NCI-H1105 treated with DMSO at 0.1 percent for 48 hours (cell line): ENCODE data around the gene TRAM2.

Experiments used
- DNase-seq: peaks from one replicate; lab custom pipeline; 2025; lab: John Stamatoyannopoulos, UW

The TRAM2 gene, protein sequence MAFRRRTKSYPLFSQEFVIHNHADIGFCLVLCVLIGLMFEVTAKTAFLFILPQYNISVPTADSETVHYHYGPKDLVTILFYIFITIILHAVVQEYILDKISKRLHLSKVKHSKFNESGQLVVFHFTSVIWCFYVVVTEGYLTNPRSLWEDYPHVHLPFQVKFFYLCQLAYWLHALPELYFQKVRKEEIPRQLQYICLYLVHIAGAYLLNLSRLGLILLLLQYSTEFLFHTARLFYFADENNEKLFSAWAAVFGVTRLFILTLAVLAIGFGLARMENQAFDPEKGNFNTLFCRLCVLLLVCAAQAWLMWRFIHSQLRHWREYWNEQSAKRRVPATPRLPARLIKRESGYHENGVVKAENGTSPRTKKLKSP

DNA sequence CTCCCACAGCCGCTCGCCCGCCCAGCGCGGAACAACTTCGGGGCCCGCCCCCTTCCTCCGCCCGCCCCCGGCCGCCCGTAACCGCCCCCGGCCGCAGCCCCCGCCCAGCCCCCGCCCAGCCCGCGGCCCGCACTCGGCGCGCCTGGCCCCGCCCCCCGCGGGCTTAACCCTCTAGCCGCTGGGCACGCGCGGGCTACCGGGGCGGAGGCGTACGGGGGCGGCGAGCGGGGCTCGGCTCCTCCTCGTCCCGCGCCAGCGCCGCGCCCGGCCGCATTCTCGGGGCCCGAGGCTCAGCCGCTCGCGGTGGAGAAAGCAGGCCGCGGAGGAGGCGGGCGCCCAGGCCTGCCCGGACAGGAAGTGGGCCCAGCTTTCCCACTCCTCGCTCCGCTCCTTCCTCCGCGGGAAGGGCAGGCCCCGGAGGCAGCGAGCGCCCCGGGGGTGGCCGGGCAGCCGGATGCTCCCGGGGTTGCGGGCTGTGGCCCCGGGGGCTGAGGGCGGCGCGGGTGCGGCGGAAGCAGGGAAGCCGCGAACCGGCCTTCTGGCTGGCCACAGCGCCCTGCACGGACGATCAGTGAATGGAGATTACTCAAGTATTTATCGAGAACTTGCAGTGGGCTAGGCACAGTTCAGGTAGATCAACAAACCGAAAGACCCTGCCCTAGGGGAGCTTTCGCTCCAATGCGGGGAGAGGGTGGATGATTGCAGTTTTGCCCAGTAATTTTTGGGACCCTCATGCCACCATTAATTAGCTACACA is at the start of gene TRAM2:
Gene TRAM2 (minus strand): TSS at position 39 of the 756 bp plus-strand sequence. CDS start 145 bp downstream, outside the sequence.
- peak; percentile 62 for DNase-seq

DNA sequence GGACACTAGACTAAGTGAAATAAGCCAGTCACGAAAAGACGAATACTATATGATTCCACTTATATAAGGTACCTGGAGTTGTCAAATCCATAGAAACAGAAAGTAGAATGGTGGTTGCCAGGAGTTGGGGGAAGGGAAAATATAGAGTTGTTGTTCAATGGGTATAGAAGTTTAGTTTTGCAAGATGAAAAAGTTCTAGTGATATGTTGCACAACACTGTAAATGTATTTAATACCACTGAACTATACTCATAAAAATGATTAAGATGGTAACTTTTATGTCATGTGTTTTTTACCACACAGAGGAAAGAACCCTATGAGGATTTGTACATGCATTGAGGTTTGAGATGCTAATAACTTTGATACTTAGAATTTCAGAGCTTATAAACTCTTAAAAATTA is 46.0 kb upstream of the TRAM2 start:
- DNase-seq, result no peak

DNA sequence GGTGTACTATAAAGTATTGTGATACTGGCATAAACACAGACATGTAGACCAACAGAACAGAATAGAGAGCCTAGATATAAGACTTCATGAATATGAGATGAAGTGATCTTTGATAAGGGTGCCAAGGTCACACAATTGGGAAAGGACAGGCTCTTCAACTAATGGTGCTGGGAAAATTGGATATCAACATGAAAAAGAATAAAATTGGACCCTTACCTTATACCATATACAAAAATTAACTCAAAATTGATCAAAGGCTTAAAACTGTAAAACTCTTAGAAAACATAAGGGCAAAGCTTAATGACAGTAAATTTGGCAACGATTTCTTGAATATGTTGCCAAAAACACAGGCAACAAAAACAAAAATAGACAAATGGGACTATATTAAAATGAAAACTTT is 44.8 kb upstream of the TRAM2 start:
- DNase-seq, result no peak

DNA sequence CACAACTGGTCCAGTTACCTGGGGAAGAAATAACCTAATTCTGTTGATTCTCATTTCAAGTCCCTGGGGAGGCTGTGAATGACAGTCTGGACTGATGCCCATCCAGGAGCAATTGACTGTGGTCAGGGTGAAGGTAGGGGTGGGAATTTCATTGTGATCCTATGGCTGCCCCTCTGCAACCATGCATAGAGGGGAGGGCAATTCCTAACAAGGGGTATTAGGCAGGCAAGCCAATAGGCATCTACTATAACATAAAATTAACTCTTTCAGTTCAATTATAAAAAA is 44.0 kb upstream of the TRAM2 start:
- DNase-seq, result no peak

DNA sequence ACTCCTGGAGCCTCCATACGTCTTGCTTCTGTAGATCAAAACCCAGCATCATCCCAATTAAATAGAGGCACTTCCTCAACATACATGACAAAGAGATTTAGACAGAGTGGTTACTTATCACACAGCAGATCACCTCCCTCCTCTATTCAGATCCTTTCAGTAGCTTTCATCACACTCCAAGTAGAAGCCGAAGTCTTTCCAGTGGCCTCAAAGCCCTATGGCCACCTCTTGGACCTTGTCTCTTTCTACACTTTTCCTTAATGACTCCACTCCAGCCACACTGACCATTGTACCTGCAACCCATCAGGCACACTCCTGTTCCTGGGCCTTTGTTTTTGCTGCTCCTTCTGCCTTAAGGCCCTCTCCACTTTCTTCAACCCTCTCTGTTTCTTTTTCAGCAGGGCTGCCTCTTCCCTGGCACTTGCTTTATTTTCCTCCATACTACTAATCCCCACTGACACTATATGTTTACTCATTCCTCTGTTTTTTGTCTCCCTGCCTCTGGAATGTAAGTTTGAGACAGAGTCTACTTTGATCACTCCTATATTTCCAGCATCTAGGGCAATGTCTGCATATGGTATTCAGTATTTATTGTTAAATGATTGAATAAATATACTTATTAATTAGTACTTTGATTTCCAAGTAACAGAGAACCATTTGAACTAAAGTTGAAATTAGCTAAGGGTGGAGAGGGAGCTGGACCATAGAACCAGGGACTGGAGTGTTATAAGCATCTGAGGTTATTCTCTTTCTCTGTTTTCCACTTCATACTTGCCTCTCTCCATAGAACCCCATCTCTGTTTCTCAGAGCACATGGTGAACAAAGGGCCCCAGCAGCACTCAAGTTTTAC is 43.4 kb upstream of the TRAM2 start:
- no peak for DNase-seq

DNA sequence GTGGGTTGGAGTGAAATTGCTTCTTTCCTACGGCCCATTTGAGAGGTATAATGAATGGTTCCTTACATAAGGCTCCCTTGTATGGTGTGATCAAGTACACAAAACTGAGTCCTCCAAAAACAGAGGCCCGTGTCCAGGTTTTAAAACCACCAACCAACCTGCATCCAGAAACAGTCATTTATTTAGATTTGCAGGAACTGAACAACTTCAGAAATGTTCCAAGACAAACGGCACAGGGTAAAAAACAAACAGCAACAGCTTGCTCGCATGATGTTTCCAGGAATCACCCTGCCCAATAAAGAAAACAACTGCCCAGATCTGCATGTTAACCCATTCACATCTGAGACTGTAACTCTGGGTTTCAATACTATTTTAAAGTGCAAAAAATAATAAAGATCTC is 40.2 kb upstream of the TRAM2 start:
- no peak for DNase-seq

DNA sequence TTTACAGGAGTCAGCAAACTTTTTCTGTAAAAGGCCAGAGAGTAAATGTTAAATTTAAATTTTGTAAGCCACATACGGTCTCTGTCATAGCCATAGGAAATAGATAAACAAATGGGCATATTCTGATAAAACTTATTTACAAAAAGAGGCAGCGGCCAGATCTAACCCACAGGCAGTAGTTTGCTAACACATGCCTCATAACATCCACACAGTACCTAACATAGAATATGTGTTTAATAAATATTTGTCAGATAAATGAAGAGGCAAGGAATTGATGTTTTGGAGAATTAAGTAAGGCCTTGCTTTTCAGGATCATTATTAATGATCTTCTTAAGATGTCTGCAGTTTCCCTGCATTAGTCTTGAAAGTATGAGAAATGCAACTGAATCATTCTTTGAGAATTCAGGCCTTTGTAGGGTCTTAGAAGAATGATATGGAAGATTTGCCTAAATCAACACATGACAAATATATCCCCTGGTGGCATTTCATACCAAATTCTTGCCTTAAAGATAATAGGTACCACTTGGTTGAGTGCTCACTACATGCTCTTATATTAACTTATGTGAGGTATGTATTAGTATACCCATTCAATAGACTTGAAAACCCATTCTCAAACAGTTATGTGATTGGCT is 39.3 kb upstream of the TRAM2 start:
- DNase-seq, result no peak

DNA sequence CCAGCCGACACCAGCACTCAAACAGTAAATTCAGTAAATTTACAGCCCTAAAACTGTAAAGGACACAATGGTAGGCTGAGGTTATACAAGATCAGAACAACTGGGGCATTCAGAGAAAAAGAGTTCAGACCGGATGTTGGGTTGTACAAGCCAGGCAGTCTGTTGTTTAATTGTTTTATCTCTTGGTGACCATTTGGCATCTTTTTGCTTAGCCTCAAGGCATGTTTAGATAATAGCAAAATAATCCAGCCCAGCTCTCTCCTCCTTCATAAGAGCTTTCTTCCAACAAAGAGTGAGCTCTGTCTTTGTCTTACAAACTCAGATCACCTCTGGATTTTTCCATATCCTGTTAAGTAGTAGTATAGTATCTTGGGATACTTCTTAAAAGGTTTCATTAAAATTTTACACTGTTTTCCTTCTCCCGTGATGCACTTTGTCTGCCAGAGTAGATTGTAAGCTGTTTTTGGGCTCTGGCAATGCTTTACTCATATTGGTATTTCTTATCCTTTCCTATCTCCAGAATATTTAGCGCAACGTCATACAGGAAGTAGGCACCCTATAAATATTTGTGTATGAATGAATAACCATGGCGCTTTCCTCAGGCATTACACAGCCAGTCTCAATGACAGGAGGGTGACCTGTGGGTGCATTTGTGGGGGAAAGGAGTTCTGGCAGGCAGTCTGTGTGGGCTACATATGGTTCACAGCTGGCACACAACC is 35.6 kb upstream of the TRAM2 start:
- no peak for DNase-seq

DNA sequence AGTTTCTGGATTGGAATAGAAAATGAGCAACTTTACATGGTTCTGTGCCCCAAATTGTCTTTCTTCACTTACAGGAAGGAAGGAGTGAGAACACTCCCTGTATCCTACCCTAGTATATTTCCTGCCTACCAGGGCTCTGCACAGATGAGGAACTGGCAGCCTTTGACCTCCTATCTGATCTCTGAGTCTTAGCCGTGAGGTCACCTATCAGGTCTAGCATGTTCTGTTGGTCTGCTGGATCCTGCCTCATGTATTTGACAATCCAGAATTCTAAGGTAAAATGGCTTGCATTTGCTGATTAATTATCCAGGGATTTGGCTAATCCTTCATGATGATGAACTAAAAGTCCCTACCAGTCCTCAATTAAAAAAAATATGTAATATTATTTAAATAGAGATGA is 35.0 kb upstream of the TRAM2 start:
- no peak for DNase-seq

DNA sequence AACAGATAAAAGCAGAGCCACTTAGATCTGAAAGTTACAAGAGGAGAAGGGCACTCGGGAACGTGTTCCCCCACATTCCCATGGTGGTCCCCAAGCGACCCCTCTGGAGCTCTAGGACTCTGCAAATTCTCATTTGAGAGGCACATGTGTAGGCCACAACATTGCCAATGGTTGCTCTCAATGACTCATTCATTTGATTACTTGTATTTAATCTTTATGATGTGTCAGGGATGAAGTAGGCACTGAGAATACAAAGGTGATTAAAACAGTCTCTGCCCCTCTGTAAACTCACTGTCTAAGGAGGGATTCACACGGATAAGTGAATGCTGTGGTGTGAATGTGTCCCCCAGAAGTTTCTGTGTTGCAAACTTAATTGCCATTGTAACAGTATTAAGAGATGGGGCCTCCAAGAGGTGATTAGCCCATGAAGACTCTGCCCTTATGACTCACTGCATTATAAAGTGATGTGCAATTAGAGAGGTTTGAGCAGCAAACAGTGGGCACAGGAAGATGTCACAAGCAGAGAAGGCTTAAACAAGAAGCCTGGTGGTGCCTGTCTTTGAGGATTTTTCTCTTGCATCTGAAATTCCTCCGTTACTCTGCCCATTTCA is 34.0 kb upstream of the TRAM2 start:
- no peak for DNase-seq

DNA sequence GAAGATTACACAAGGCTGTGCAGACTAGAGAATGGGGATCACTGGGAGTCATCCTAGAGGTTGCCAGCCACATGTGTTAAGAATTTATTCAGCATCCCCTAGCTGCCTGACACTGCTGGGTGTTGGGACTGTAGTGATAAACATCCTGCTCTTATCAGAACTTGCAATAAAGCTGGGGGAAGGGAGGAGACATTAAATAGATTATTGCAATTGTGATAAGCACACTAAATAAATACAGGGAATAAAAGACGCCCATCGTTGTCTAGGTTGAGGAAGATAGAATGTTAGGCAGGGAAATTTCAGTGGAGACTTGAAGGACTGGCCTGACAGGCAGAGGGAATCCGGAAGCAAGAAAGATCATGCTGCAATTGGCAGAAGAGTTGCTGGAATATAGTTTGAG is 33.2 kb upstream of the TRAM2 start:
- no peak for DNase-seq

DNA sequence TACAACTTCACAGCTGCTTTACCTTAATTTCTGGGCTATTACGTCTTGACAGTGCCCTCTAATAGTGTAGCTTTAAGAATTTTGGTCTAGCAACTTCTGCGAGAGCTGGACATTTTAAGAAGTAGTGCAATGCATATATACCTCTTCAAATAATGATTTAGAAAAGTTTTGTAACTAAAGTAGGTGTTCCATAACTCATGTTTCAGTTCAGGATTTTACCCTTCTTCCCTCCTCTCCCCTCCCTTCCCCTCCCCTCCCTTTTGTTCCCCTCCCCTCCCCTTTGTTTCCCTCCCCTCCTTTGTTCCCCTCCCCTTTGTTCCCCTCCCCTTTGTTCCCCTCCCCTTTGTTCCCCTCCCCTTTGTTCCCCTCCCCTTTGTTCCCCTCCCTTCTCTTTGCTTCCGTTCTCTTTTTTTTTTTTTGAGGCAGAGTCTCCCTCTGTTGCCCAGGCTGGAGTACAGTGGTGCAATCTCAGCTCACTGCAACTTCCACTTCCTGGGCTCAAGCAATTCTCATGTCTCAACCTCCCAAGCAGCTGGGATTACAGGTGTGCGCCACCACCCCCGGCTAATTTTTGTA is 28.8 kb upstream of the TRAM2 start:
- no peak for DNase-seq

DNA sequence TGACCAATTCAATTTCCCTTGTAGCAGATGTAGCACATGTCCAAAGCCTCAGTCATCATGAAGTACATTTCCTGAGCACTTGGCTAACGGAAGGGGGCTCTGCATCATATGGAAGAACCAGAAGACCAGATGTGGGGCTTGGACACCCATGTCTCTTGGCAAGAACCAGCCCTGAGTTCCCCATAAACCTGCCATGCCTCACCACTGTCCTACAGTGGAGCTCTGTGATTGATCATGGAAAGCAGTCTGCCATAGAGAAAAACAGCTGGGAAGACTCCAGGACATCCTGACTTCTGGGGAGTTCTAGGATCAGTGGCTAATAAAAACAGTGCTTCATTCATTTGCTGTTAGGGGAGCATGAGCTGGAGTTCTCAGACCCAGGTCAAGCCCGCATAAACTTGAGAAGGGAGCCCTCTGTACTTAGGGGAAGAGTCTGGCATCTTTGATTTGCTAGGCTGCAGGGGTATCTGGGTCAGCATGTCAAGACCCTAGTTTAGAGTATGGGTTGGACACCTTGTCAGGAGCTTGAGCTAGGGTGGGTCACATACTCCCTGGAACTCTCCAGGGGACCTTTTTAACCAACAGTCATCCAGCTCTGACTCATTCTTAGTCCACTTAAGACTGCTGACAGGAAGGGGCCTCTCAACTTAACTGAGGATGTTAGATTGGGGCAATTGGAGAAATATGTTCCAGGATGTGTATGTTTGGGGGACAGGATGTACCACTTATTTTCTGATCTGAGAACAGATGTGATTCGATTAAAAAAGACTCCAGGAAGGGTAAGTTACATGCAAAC is 26.3 kb upstream of the TRAM2 start:
- DNase-seq, result no peak

DNA sequence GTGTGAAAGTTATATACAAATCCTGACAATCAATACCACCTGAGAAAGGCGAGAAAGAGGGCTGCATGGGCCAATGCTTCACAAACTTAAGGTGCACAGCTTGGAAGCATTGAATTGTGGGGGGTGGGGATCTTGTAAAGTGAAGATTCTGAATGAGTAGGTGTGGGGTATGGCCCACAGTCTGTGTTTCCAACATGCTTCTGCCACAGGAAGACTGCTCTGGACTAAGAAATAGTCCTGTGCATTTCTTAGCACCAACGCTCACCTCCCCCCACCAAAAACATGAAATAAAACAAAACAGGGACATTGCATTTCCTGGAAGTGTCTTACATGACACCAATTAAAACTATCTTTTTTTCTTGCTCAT is 21.9 kb upstream of the TRAM2 start:
- no peak for DNase-seq

DNA sequence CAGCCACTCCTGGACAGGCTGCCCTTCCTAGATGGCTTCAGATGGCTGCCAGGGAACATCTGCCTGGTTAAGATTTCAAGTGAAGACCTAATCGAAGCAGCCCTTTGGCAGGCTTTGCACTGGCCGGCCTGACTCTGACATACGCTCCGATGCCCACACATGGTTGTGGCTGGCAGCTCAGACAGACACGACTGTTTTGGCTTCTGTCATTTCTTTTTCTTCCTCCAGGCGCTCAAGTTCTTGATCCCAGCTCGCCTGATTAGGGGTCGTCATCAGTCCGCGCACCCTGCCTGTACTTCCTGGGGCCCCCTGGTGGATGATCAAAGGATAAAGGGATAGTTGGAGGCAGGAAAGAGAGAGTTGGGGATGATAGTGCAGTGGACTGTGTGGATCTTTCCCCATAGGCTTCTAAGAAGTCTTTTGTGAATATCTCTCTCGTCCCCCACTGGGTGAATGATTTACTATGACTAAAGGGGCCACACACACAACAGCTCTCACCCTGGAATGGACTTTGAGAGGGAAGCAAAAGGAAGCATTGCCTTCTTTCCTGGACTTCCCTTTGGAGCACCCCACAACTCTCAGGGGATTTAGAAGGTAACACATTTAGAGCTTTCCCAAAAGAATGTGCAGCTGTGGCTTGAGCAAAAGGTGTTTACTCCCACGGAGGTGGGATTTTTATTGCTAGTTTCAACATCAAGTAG is 21.4 kb upstream of the TRAM2 start:
- DNase-seq, result peak; percentile 14

DNA sequence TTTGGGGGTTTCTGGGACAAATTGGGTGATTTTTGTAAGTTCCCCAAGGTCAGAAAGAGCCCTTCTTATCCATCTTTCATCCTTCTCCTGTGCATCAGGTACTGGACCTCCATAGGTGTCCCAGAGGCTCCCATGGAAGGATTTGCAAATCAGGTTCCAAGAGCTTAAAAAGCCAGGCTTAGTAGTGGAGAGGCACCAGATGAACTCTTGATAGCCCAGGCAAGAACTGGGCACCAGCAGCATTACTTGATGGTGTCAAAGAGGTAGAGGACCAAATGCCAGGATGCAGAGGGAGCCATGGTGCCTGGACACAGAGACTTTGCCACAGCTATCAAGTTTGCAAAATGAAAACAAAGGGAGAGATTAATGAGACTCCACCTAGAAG is 20.9 kb upstream of the TRAM2 start:
- DNase-seq, result no peak

DNA sequence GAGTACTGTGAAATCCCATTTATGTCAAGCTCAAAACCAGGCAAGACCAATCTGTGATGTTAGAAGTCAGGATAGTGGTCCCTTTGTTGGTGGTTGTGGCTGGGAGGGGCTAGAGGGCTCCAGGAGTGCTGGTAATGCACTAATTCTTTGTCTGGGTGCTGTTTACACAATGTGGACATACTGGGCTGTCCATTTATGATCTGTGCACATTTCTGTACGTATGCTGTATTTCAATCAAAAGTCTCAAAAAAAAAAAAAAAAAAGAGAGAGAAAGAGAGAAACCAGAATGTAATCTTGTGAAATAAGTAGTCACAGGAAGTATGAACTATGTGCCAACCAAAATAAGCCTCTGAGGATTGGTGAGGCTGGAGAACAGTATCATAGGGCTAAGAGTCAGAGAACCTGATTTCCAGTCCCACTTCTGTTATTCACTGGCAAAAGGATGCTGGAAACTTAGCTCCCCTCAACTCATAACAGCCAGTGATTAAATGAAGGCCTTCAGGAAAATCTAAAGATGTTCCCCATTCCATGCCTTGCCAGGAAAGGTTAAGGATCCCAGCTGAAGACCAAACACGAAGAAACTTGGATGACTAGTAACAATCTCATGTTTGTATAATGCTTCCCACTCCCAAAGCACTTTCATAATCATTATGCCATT is 19.6 kb upstream of the TRAM2 start:
- no peak for DNase-seq

DNA sequence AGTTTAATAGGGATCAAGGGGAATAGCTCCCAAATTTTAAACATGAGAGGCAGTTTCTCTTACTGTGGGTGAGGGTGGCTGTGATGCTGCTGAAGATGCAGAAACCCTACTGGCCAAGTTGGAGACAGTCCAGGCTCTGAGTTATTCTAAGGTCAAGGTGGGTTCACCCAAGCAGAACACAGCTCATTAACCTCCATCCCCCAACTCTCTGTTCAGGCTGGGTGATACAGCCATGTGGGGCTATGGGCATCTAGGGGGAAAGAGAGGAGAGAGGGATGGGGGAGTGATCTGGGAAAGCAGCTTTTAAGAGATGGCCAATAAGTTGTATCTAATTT is 18.9 kb upstream of the TRAM2 start:
- no peak for DNase-seq
